GM13977 (cell line): ENCODE data around the gene SETD2.
A peak's percentile ranks its signal among the peaks of the same experiment; 100 is the strongest.
"Not testable (repeated sequence)": the region's sequence is repeated elsewhere in the genome, so short reads cannot be mapped to it uniquely, and the experiment has no call there.

Experiments
- DNase-seq: peaks from one replicate; pipeline ENCODE4 v3.0.0; 2012; ENCODE audit warnings: low spot score
- CTCF ChIP-seq: IDR thresholded peaks from 2 replicates; pipeline ENCODE4 v1.5.1; 2012; ENCODE audit warnings: mild to moderate bottlenecking, control low read depth; ENCODE audit not compliant: insufficient read depth; ENCODE audit errors: extremely low read depth, missing control alignments
- in situ Hi-C: fragments of 300-500 bp; cut with MboI; formaldehyde crosslinking; loops from one replicate; pipeline ENCODE4 v1.12.0; 2022; ENCODE audit warnings: low sequenced_read_pairs, low pct_unique_long_range_greater_than_20kb, mixed read lengths, inconsistent platforms; ENCODE audit not compliant: unreplicated experiment

Gene SETD2

GRCh38 chr3:47193871-47194859 lies 30.3 kb upstream of the SETD2 start:
- TF ChIP-seq CTCF = no peak
- in situ Hi-C loops = no loop called here
- DNase-seq = no peak

- DNase-seq = no peak
- in situ Hi-C loops = no loop called here
- TF ChIP-seq CTCF = no peak
These were observed 22.4 kb upstream of the SETD2 start for GRCh38 chr3:47186285-47186684.

GRCh38 chr3:47181685-47182084 lies 17.8 kb upstream of the SETD2 start:
- DNase-seq, in situ Hi-C loops: not testable (repeated sequence)

- in situ Hi-C loops, DNase-seq: not testable (repeated sequence)
These were observed 16.1 kb upstream of the SETD2 start for GRCh38 chr3:47180011-47180410.

- TF ChIP-seq CTCF = no peak
- in situ Hi-C loops = no loop called here
- DNase-seq = no peak
These were observed 12.7 kb upstream of the SETD2 start for GRCh38 chr3:47176582-47176981.

GRCh38 chr3:47163169-47164006 lies 525 bp downstream of the SETD2 start:
- peak; percentile 65 for DNase-seq
- in situ Hi-C loops = no loop called here
- no peak for TF ChIP-seq CTCF

- TF ChIP-seq CTCF = no peak
These were observed 1.2 kb downstream of the SETD2 start for GRCh38 chr3:47162697-47163168.

More at GRCh38 chr3:47162697-47163168, 1.2 kb downstream of the SETD2 start:
- in situ Hi-C loops = no loop called here
- DNase-seq = peak; percentile 32
